RWPE2 (cell line): ENCODE measurements around the gene SLC7A9.

Experiments
- ATAC-seq: fragments of 200-7000 bp; cut with Tn5 transposase; 3 replicates; pipeline ENCODE4 v1.9.1; 2021; ENCODE audit warnings: low read depth
- DNase-seq: peaks from one replicate; pipeline ENCODE4 v3.0.0-alpha.2; 2020; ENCODE audit warnings: low spot score
- H3K27ac ChIP-seq: fragments of 450-650 bp; 2 replicates; pipeline ENCODE4 v1.5.1; 2017; ENCODE audit warnings: mild to moderate bottlenecking; ENCODE audit not compliant: poor library complexity, severe bottlenecking
- H3K27me3 ChIP-seq: fragments of 250-450 bp; sonication (Bioruptor Pico); 2 replicates; pipeline ENCODE4 v1.5.1; 2021; ENCODE audit warnings: mild to moderate bottlenecking, moderate library complexity; ENCODE audit not compliant: insufficient read depth, poor library complexity, severe bottlenecking
- H3K36me3 ChIP-seq: fragments of 250-450 bp; sonication (Bioruptor Pico); 2 replicates; pipeline ENCODE4 v1.5.1; 2020; ENCODE audit warnings: low read depth, mild to moderate bottlenecking, moderate library complexity
- H3K4me1 ChIP-seq: fragments of 250-450 bp; sonication (Bioruptor Pico); 2 replicates; pipeline ENCODE4 v1.5.1; 2021; ENCODE audit warnings: mild to moderate bottlenecking, moderate library complexity; ENCODE audit not compliant: insufficient read depth, poor library complexity, severe bottlenecking
- H3K4me3 ChIP-seq: fragments of 250-450 bp; sonication (Bioruptor Pico); 2 replicates; pipeline ENCODE4 v1.5.1; 2021; ENCODE audit warnings: mild to moderate bottlenecking, moderate library complexity; ENCODE audit not compliant: severe bottlenecking
- H3K9me3 ChIP-seq: fragments of 250-450 bp; sonication (Bioruptor Pico); 2 replicates; pipeline ENCODE4 v1.5.1; 2021; ENCODE audit warnings: mild to moderate bottlenecking, moderate library complexity; ENCODE audit not compliant: severe bottlenecking
- TF ChIP-seq, protein P1 (sequence below): fragments of 450-650 bp; IDR thresholded peaks from one replicate; pipeline ENCODE4 v1.5.1; 2017; ENCODE audit warnings: mild to moderate bottlenecking, moderate library complexity; ENCODE audit not compliant: poor library complexity, severe bottlenecking

The SLC7A9 gene

DNA sequence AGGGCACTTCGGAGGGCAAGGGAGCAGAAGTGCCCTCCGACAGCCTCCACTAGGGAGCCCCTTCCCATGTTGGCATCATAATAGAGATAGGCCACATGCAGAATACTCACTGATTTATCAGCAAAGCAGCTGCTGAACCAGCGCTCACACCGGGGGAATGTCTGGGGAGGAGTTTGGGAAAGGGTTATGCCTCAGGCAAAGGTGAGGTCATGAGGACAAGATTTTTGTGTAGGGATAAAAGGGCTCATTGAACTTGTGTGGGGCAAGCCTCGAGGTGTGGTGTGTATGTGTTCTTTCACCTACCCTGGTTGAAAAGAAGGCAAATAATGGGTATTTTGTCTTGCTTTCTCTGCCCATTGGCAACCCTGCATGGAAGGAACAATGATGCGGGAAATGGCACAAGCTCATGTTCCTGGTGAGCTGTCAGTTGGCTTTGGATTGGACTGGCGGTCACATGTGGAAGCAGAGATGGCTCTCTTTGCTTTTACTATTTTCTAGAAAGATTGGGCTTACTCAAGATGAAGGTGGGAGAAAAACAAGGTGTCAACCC is 39.1 kb upstream of the SLC7A9 start:
- DNase-seq (no peak), ATAC-seq (no peak)
- H3K36me3 ChIP-seq, result peaks cover 12% of the 10 kb centered on the region
- H3K4me1 ChIP-seq, result no peaks in the 10 kb centered on the region
- H3K4me3 ChIP-seq, result no peak overlapping the region
- no peaks in the 10 kb centered on the region for H3K27me3 ChIP-seq
- TF ChIP-seq, protein P1, sequence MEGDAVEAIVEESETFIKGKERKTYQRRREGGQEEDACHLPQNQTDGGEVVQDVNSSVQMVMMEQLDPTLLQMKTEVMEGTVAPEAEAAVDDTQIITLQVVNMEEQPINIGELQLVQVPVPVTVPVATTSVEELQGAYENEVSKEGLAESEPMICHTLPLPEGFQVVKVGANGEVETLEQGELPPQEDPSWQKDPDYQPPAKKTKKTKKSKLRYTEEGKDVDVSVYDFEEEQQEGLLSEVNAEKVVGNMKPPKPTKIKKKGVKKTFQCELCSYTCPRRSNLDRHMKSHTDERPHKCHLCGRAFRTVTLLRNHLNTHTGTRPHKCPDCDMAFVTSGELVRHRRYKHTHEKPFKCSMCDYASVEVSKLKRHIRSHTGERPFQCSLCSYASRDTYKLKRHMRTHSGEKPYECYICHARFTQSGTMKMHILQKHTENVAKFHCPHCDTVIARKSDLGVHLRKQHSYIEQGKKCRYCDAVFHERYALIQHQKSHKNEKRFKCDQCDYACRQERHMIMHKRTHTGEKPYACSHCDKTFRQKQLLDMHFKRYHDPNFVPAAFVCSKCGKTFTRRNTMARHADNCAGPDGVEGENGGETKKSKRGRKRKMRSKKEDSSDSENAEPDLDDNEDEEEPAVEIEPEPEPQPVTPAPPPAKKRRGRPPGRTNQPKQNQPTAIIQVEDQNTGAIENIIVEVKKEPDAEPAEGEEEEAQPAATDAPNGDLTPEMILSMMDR, result no peak
- H3K9me3 ChIP-seq, result peaks cover 2% of the 10 kb centered on the region
- no peak overlapping the region for H3K27ac ChIP-seq

- H3K4me1 ChIP-seq, result no peaks in the 10 kb centered on the region
- peaks cover 16% of the 10 kb centered on the region for H3K36me3 ChIP-seq
- no peak for DNase-seq
- TF ChIP-seq, protein P1, result no peak
- no peak overlapping the region for H3K27ac ChIP-seq
- no peaks in the 10 kb centered on the region for H3K27me3 ChIP-seq
- no peak for ATAC-seq
- H3K9me3 ChIP-seq, result peaks cover 2% of the 10 kb centered on the region
- no peak overlapping the region for H3K4me3 ChIP-seq
Observed at GRCh38 chr19:32902448-32902847, 32.9 kb upstream of the SLC7A9 start.

DNA sequence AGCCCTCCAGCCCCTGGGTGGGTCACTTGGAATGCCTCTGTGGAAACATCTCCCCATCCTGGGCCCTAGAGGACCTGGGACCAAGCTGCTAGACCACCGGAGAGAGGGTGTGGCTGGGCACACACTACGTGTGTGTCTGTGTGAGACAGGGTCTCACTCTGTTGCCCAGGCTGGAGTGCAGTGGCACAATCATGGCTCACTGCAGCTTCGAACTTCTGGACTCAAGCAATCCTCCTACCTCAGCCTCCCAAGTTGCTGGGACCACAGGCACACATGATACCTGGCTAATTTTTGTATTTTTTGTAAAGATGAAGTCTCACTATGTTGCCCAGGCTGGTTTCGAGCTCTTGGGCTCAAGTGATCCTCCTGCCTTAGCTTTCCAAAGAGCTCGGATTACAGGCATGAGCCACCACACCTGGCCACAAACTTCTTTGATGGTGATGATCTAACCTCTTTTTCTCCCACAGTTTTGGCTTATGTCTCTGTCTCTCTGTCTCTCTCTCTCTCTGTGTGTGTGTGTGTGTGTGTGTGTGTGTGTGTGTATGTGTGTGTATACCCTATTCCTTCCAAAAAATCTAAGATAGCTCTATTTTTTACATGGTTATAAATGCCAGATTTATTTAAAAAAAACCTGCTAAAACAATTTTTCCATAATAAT is 32.1 kb upstream of the SLC7A9 start:
- TF ChIP-seq, protein P1, result no peak
- no peak overlapping the region for H3K4me3 ChIP-seq
- no peaks in the 10 kb centered on the region for H3K27me3 ChIP-seq
- H3K4me1 ChIP-seq, result no peaks in the 10 kb centered on the region
- H3K27ac ChIP-seq, result no peak overlapping the region
- DNase-seq (no peak), ATAC-seq (no peak)
- peaks cover 16% of the 10 kb centered on the region for H3K36me3 ChIP-seq
- H3K9me3 ChIP-seq, result peaks cover 2% of the 10 kb centered on the region

GRCh38 chr19:32896516-32897214 is 27.1 kb upstream of the SLC7A9 start:
- ATAC-seq (no peak), DNase-seq (no peak)
- Histone ChIP-seq H3K9me3 (peaks cover 3% of the 10 kb centered on the region), H3K4me1 (no peaks in the 10 kb centered on the region), H3K27ac (no peak overlapping the region), H3K4me3 (no peak overlapping the region), H3K27me3 (no peaks in the 10 kb centered on the region), H3K36me3 (peaks cover 22% of the 10 kb centered on the region)
- TF ChIP-seq, protein P1, result no peak
